Skeletal muscle tissue (tissue), 4 donors: ENCODE measurements around the gene SEMA4C. TPM values are rescaled to one million over a fixed set of nuclear protein-coding genes. Genes with fewer than 3 reads are reported as not detected.

Experiments
- H3K27ac ChIP-seq: one replicate; pipeline ENCODE4 v1.7.0; 2013; ENCODE audit warnings: mild to moderate bottlenecking, low read depth, low read length, inconsistent platforms
- H3K27me3 ChIP-seq, 3 donors: one replicate each; pipeline ENCODE4 v1.7.0; 2013; ENCODE audit warnings: low read length in 3 of 3; ENCODE audit not compliant: control insufficient read depth in 3 of 3, insufficient read depth in 3 of 3
- H3K36me3 ChIP-seq, 3 donors: one replicate each; pipeline ENCODE4 v1.7.0; 2013; ENCODE audit warnings: low read length in 3 of 3; ENCODE audit not compliant: control insufficient read depth in 3 of 3, insufficient read depth in 3 of 3
- H3K4me1 ChIP-seq, 3 donors: one replicate each; pipeline ENCODE4 v1.7.0; 2013; ENCODE audit warnings: low read length in 3 of 3, mild to moderate bottlenecking in 3 of 3; ENCODE audit not compliant: control insufficient read depth in 3 of 3, insufficient read depth in 3 of 3
- H3K4me3 ChIP-seq, 3 donors: one replicate each; pipeline ENCODE4 v1.7.0; 2013; ENCODE audit warnings: low read length in 3 of 3
- H3K9ac ChIP-seq, 3 donors: one replicate each; pipeline ENCODE4 v1.7.0; 2013; ENCODE audit warnings: low read length in 3 of 3, mild to moderate bottlenecking in 3 of 3, moderate library complexity in 2 of 3, low read depth in 1 of 3
- H3K9me3 ChIP-seq, 3 donors: one replicate each; pipeline ENCODE4 v1.7.0; 2013; ENCODE audit warnings: low read length in 3 of 3; ENCODE audit not compliant: control insufficient read depth in 3 of 3
- total RNA-seq: library from RNA; depleted of rRNA; stranded (reverse); fragments of >200 nt; gene quantifications from one replicate; pipeline ENCODE4 v1.2.3, GENCODE V29; 2014
- donor health status: Osteomylitis.

Gene SEMA4C
- total RNA-seq, 1 donor from 2014 or later: 29.7 TPM

DNA sequence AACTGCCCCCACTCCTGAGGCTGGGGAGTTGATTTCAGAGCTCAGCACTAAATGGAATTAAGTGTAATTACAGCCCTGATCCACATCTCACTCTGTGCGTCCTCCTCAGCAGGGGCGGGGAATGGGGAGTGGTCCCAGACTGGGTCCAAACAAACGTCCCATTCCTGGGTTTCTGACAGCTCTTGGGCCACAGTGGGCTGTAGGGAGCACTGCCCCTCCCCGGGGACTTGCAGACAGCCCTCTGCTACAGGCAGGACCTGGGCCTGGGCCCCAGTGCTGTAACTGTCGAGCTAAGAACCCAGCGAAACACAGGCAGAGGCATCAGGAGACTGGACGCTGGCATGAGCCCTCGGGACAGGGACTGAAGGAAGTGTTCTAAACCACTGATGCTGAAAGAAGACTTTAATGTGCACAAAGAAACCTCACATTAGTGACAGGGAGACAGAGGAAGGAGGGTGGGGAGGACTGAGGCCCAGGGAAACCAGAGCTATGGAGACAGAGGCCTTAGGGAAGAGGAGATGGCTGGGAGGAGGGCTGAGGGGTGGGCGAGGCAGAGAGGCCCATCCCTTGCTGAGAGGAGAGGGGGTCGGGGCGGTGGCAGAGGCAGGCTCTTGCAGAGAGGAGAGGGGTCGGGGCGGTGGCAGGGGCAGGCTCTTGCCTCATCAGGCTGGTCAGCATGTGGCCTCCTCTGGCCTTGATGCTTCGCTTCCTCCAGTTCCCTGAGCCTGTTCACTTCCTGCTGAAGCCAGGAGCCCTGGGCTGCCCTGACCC is 5.8 kb upstream of the SEMA4C start:
- peaks cover 21 to 24% (median 22%) of the 10 kb centered on the region in 3 donors for H3K4me1 ChIP-seq
- H3K9ac ChIP-seq: peak overlapping the region in 1 of 3 donors; percentile 33
- H3K4me3 ChIP-seq: no peak overlapping the region
- H3K27me3 ChIP-seq: no peaks in the 10 kb centered on the region
- no peak overlapping the region for H3K27ac ChIP-seq
- H3K9me3 ChIP-seq: no peaks in the 10 kb centered on the region
- H3K36me3 ChIP-seq: no peaks in the 10 kb centered on the region

DNA sequence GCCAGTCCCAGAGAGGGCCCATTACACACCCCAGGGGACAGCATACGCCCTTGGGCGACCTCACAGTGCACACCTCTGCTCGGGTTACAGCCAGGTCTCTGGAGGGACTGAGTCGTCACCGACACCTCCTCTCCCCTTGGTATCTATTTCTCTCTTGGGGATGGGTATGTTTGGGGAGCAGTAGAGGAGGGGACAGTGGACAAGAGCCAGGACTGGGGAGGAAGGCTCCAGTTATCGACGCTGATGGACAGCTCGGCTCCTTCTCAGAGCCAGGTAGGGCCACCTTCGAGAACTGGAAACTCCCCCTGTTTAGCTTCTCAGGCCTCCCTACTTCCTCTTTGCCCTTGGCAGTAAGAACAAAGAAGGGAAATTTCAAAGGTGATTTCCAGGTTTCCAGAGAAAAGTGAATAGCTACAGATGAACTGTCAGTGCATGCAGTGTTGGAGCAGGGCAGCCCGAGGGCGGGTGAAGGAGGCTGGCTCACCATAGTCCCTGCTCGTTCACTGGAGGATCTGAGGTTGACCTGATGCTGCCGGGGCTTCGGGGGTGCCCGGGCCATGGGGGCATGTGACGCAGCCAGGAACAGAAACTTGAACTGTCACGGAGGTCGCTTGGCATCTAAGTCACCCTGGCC is 4.4 kb upstream of the SEMA4C start:
- peaks cover 22 to 28% (median 25%) of the 10 kb centered on the region in 3 donors for H3K4me1 ChIP-seq
- H3K9ac ChIP-seq: peak overlapping the region in 2 of 3 donors; percentile 14 to 57
- peak overlapping the region; percentile 25 for H3K27ac ChIP-seq
- H3K9me3 ChIP-seq: no peaks in the 10 kb centered on the region
- peak overlapping the region in 1 of 3 donors; percentile 22 for H3K4me3 ChIP-seq
- no peaks in the 10 kb centered on the region for H3K36me3 ChIP-seq
- H3K27me3 ChIP-seq: no peaks in the 10 kb centered on the region

DNA sequence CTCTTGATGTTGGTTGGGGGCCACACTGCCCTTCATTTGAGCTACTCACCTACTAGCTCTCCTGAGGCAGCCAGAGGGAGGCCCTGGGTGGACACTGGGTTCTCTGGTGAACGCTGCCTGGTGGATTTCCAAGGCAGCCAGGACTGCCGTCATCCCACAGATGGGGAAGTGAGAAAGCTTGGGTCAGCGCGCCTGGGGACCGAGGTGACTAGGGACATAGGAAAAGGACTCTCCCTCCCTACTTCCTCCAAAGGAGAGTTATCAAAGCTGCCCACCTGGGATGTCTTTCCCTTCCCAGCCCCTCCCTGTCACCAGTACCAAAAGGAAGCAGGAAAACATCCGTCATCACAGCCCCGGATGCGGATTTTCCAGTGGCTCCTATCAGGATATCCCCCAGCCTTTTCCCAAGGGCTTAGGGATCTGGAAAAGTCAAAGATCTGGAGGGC is 3.8 kb upstream of the SEMA4C start:
- Histone ChIP-seq H3K4me1 (peaks cover 22 to 28% (median 25%) of the 10 kb centered on the region in 3 donors), H3K9me3 (no peaks in the 10 kb centered on the region), H3K9ac (peak overlapping the region in 2 of 3 donors; percentile 14 to 57), H3K36me3 (no peaks in the 10 kb centered on the region), H3K4me3 (no peak overlapping the region), H3K27me3 (no peaks in the 10 kb centered on the region), H3K27ac (peak overlapping the region; percentile 25)

DNA sequence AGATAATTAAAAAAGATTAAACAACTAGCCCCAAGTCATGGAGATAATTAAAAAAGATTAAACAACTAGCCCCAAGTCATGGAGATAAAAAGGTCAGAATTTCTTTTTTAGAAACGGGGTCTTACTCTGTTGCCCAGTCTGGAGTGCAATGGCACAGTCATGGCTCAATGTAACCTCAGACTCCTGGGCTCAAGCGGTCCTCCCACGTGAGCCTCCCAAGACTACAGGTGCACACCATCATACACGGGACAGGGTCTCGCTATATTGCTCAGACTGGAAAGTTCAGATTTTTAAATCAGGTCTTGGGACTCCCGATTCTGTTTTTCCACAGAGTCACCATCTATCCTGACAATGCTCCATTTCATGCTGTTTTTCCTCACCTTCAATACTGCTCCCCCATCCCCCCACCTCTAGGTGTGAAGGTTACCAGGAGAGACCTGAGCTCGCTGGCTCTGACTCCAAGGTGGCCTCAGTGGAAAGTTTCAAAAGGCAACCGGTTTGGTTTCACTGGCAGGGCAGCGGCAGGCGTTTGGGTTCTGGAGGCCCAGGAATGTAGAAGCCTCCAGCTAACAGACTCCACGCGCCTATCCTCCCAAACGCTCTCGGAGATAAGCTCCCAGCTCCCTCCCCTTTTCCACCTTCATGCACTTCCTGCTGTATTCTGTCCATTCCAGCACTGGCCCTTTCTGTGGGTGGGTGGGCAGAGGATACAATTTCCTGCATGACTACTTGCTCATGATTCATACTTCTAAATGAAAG is 2.9 kb upstream of the SEMA4C start:
- no peak overlapping the region for H3K4me3 ChIP-seq
- no peak overlapping the region for H3K9ac ChIP-seq
- H3K27me3 ChIP-seq: no peaks in the 10 kb centered on the region
- no peaks in the 10 kb centered on the region for H3K36me3 ChIP-seq
- H3K27ac ChIP-seq: no peak overlapping the region
- H3K4me1 ChIP-seq: peaks cover 29 to 31% (median 31%) of the 10 kb centered on the region in 3 donors
- no peaks in the 10 kb centered on the region for H3K9me3 ChIP-seq

DNA sequence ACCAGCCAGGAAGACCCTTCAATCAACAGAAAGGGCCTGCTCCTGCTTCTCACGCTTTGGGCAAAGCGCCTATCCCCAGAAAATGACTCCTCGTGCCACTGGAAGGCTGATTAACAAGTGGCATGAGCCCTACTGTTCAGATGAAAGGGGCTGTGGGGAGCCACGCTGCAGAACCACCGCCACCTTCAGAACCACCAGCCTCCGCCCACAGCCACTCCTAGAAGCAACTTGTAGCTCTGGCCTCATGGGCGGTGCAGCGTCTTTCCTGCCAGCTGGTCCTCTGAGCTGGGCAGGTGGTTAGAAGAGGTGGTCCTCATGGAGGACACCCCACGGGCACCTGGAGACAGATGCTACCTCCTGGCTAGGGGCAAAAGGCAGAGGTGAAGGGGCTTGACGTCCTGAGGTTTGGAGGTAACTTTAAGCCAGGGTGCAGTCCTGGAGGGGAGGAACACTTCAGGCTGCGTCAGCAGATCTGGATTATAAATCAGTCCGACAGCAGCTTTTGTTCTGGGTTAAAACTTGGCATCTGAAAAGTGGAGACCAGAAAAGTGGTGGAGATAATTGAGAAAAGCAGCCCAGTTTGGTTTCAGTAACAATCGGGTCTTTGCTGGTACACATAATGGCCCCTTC is 861 bp upstream of the SEMA4C start:
- H3K9ac ChIP-seq: peak overlapping the region; percentile 57 to 83 (median 82)

DNA sequence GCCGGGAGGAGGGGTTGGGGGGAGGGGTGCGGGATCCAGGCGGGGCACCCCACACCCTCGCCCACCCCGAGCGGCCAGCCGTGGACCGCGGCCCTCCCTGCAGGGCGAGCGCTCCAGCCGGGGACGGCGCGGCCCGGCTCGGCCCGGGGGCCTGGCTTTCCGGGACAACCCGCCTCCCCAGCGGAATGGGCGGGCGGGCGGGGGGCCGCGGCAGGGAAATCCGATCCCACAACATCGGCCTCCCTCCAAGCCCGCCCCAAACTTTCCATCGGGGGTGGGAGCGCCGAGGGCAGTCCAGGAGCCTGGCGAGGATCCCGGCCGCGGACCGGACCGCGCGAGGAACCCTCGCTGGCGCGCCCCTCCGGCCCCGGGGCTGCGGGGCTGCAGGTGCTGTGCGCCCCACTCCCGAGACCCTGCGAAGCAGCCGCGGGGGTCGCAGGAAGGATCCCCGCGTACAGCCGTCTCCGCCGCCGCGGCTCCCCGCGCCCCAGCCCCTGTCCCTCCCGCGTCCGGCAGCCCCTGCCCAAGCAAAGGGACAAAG is 529 bp downstream of the SEMA4C start:
- H3K27me3 ChIP-seq: no peaks in the 10 kb centered on the region
- peaks cover 43 to 48% (median 47%) of the 10 kb centered on the region in 3 donors for H3K4me1 ChIP-seq
- peak overlapping the region; percentile 89 for H3K27ac ChIP-seq
- peaks cover 23 to 26% (median 25%) of the 10 kb centered on the region in 3 donors for H3K36me3 ChIP-seq
- no peaks in the 10 kb centered on the region for H3K9me3 ChIP-seq
- H3K9ac ChIP-seq: peak overlapping the region; percentile 80 to 83 (median 83)
- H3K4me3 ChIP-seq: peak overlapping the region; percentile 71 to 80 (median 71)

More for the DNA sequence above, 861 bp upstream of the SEMA4C start:
- Histone ChIP-seq H3K4me3 (peak overlapping the region; percentile 54 to 80 (median 71)), H3K36me3 (peaks cover 9 to 12% (median 11%) of the 10 kb centered on the region in 3 donors), H3K9me3 (no peaks in the 10 kb centered on the region), H3K27me3 (no peaks in the 10 kb centered on the region), H3K4me1 (peaks cover 47 to 50% (median 48%) of the 10 kb centered on the region in 3 donors), H3K27ac (peak overlapping the region; percentile 82)

DNA sequence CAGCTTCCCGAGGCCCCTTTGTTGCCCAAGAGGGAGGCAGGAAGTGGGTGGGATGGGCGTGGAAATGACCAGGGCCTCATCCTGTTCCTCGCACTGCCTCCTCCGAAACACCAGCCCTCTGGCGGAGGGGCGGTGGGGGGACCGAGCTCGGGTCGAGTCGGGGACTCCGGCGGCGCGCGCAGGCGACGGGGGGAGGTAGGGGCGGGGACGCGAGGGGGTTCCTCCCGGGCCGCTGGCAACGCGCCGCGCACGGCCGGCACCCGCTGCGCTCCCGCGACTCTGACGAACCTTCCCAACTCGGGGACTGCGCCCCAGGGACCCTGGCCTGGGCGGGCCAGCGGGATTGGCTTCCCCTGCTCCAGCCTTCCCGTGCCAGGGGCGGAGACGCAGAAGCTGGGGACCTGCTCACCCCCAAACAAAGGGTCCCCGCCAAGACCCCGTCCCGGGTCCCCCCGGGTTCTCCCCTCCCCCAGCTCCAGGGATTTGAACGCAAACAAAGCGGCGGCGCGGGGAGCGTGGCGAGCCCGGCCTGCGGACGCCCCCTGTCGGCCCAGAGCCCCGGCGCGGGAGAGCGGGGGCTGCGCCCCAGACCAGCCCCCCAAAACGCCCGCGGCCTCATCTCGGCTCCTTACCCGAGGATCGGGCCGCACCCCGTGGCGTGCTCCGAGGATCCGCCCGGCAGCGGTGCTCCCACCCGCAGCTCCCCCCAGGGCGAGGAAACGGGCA is 1.2 kb downstream of the SEMA4C start:
- Histone ChIP-seq H3K9me3 (no peaks in the 10 kb centered on the region), H3K27me3 (no peaks in the 10 kb centered on the region), H3K9ac (peak overlapping the region; percentile 80 to 83 (median 83)), H3K4me1 (peaks cover 36 to 42% (median 42%) of the 10 kb centered on the region in 3 donors), H3K27ac (peak overlapping the region; percentile 89), H3K4me3 (peak overlapping the region; percentile 71 to 80 (median 71)), H3K36me3 (peaks cover 29 to 33% (median 31%) of the 10 kb centered on the region in 3 donors)

DNA sequence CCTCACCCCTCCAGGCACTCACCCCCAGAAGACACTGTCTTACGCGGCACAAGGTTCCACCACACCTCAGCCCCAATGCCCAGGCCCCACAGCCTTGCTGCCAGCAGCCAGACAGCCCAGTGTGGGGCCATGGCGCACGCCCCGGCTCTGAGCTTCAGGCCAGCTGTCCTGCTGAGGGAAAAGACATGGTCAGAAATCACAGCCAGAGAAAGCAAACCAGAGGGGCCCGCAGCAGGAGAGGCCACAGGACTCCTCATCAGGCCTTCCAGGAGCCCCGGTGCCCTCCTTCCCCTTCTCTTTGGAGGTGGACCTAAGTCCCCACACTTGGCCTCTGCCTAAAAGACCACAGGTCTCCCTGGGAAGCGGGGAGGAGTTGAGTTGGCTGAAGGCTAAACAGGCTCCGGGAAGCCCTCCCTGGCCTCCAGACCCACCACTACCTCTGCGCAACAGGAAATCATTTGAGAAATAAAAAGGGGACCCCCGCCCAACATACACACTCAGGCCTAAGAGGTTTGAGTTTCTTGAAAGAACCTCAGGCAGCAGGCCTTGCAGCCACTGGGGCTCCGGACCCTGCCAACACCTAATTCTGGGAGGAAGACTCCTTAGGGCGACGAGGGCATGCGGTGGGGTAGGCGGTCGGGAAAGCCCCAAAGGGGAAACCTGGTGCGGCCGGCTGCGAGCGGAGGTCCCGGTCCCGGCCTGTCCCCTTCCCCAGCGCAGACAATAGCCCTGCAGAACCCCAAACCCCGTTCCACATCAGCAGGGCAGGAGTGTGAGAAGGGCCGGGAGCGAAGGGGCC is 1.9 kb downstream of the SEMA4C start:
- H3K4me1 ChIP-seq: peaks cover 33 to 37% (median 36%) of the 10 kb centered on the region in 3 donors
- H3K9ac ChIP-seq: peak overlapping the region; percentile 80 to 83 (median 83)
- no peaks in the 10 kb centered on the region for H3K9me3 ChIP-seq
- H3K4me3 ChIP-seq: peak overlapping the region; percentile 71 to 80 (median 71)
- H3K36me3 ChIP-seq: peaks cover 35 to 40% (median 39%) of the 10 kb centered on the region in 3 donors
- no peaks in the 10 kb centered on the region for H3K27me3 ChIP-seq
- H3K27ac ChIP-seq: peak overlapping the region; percentile 89
